Vagina (tissue), 2 donors: ENCODE measurements around the gene PTGFRN. TPM values are rescaled to one million over a fixed set of nuclear protein-coding genes. Genes with fewer than 3 reads are reported as not detected.

Source experiments
- DNase-seq, 2 donors: peaks; one replicate each; pipeline ENCODE4 v3.0.0-alpha.2; 2017; ENCODE audit errors: extremely low spot score in 2 of 2
- H3K27ac ChIP-seq: fragments of 200-600 bp; sonication (generic); one replicate; pipeline ENCODE4 v1.5.1; 2019
- H3K27me3 ChIP-seq: fragments of 200-600 bp; sonication (generic); one replicate; pipeline ENCODE4 v1.5.1; 2019
- H3K36me3 ChIP-seq, 2 donors: fragments of 200-600 bp; sonication (generic); one replicate each; pipeline ENCODE4 v1.5.1; 2017 to 2019
- H3K4me1 ChIP-seq: fragments of 200-600 bp; sonication (generic); one replicate; pipeline ENCODE4 v1.5.1; 2019
- H3K4me3 ChIP-seq, 2 donors: fragments of 200-600 bp; sonication (generic); 1 replicate in 1 of 2; 2 replicates in 1 of 2; pipeline ENCODE4 v1.5.1; 2016 to 2019
- H3K9me3 ChIP-seq: fragments of 200-600 bp; sonication (generic); one replicate; pipeline ENCODE4 v1.5.1; 2019
- CTCF ChIP-seq, 3 experiments: fragments of 450-650 bp in 2 of 3; fragments of 200-600 bp in 1 of 3; sonication (generic) in 1 of 3; IDR thresholded peaks; one replicate each; pipeline ENCODE4 v1.5.1; 2017 to 2019; ENCODE audit warnings: antibody characterized with exemption in 3 of 3, mild to moderate bottlenecking in 2 of 3, moderate library complexity in 2 of 3
- POLR2A ChIP-seq, 2 donors: fragments of 450-650 bp; IDR thresholded peaks; one replicate each; pipeline ENCODE4 v1.6.1; 2017; ENCODE audit warnings: antibody characterized with exemption in 2 of 2, mild to moderate bottlenecking in 2 of 2, moderate library complexity in 2 of 2
- POLR2AphosphoS5 ChIP-seq, 2 donors: sonication (generic); formaldehyde crosslinking; IDR thresholded peaks; one replicate each; pipeline ENCODE4 v1.9.0; 2017; ENCODE audit warnings: antibody characterized with exemption in 2 of 2, mild to moderate bottlenecking in 2 of 2, low read depth in 1 of 2; ENCODE audit not compliant: insufficient read depth in 1 of 2
- intact Hi-C: fragments of 100-400 bp; cut with DNase I; formaldehyde crosslinking; loops from one replicate; pipeline ENCODE4 v1.15.1; 2023
- total RNA-seq: library from RNA; depleted of rRNA; stranded (reverse); fragments of >200 nt; gene quantifications from one replicate; pipeline ENCODE4 v1.2.3, GENCODE V29; 2016

PTGFRN gene
- total RNA-seq, 1 donor from 2014 or later: 52.8 TPM

GRCh38 chr1:116880917-116881316 lies 28.8 kb upstream of the PTGFRN start:
- Histone ChIP-seq H3K4me3 (no peak overlapping the region), H3K27ac (no peak overlapping the region), H3K4me1 (peaks cover 30% of the 10 kb centered on the region), H3K9me3 (no peaks in the 10 kb centered on the region), H3K36me3 (no peaks in the 10 kb centered on the region), H3K27me3 (no peaks in the 10 kb centered on the region)
- intact Hi-C loops: no loop called here
- DNase-seq: no peak
- TF ChIP-seq POLR2AphosphoS5 (IDR thresholded peaks at IDR 0.05; ENCODE audit: insufficient read depth in 1 of 2, low read depth in 1 of 2): no peak
- TF ChIP-seq POLR2A (IDR thresholded peaks at IDR 0.05): no peak
- no peak for TF ChIP-seq CTCF (IDR thresholded peaks at IDR 0.05)

DNA sequence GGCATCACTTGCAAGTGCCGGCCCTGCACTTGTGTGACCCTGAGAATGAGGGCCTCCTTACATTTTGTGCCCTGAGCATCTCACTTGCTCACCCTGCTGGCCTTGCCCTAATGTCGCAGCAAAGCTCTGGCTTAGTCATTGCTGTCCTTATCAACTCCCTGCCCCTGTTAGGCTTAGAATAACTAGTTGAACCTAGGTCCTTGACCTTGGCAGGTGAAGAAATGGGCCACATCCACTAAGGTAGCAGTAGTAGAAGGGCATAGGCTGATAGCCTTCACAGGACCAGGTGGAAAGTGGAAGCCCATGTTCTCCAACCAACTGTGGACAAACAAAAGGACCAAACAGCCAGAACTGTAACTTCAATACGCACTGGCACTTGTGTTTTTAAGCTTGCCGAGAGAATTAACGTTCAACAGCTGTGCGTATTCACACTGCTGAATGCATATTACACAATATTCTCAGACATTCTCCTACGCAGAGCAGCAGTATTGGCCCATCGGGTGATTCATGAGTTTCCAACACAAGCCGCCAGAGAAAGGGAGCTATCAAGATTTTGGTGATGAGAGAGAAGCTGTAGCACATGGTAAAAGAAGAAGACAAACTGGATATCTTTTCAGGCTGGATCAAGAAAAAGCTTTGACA lies 27.7 kb upstream of the PTGFRN start:
- intact Hi-C loops: no loop called here
- Histone ChIP-seq H3K36me3 (no peaks in the 10 kb centered on the region), H3K4me3 (no peak overlapping the region), H3K27me3 (no peaks in the 10 kb centered on the region), H3K4me1 (peaks cover 26% of the 10 kb centered on the region), H3K9me3 (no peaks in the 10 kb centered on the region), H3K27ac (peak overlapping the region; percentile 51)
- DNase-seq: peak in 1 of 2 donors; percentile 96
- TF ChIP-seq POLR2A (IDR thresholded peaks at IDR 0.05) (no peak), CTCF (IDR thresholded peaks at IDR 0.05) (no peak), POLR2AphosphoS5 (IDR thresholded peaks at IDR 0.05; ENCODE audit: insufficient read depth in 1 of 2, low read depth in 1 of 2) (peak; percentile 33 to 86)

DNA sequence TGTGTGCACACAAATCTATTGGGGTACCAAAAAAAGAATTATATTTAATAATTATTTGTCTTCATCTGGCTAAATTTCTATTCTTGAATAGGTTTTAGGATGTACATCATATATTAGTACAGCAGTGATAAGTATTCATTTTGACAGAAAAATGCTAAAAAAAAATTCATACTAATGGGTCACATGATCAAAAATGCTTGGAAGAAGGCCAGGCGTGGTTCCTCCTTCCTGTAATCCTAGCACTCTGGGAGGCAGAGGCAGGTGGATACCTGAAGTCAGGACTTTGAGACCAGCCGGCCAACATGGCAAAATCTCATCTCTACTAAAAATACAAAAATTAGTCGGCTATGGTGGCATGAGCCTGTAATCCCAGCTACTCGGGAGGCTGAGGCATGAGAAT lies 26.9 kb upstream of the PTGFRN start:
- H3K27ac ChIP-seq: peak overlapping the region; percentile 51
- intact Hi-C loops: no loop called here
- DNase-seq: no peak
- H3K4me1 ChIP-seq: peaks cover 17% of the 10 kb centered on the region
- H3K9me3 ChIP-seq: no peaks in the 10 kb centered on the region
- no peaks in the 10 kb centered on the region for H3K36me3 ChIP-seq
- H3K27me3 ChIP-seq: no peaks in the 10 kb centered on the region
- H3K4me3 ChIP-seq: no peak overlapping the region
- TF ChIP-seq CTCF (IDR thresholded peaks at IDR 0.05) (no peak), POLR2AphosphoS5 (IDR thresholded peaks at IDR 0.05; ENCODE audit: insufficient read depth in 1 of 2, low read depth in 1 of 2) (no peak), POLR2A (IDR thresholded peaks at IDR 0.05) (no peak)

- intact Hi-C loops: no loop called here
- no peak for DNase-seq
- no peaks in the 10 kb centered on the region for H3K4me1 ChIP-seq
- H3K27me3 ChIP-seq: no peaks in the 10 kb centered on the region
- no peaks in the 10 kb centered on the region for H3K9me3 ChIP-seq
- H3K36me3 ChIP-seq: no peaks in the 10 kb centered on the region
- TF ChIP-seq POLR2AphosphoS5 (IDR thresholded peaks at IDR 0.05; ENCODE audit: insufficient read depth in 1 of 2, low read depth in 1 of 2) (peak in 1 of 2 donors; percentile 68), POLR2A (IDR thresholded peaks at IDR 0.05) (no peak), CTCF (IDR thresholded peaks at IDR 0.05) (no peak)
- peak overlapping the region; percentile 43 for H3K27ac ChIP-seq
- H3K4me3 ChIP-seq: no peak overlapping the region
These were observed 23.3 kb upstream of the PTGFRN start for GRCh38 chr1:116886291-116886878.

DNA sequence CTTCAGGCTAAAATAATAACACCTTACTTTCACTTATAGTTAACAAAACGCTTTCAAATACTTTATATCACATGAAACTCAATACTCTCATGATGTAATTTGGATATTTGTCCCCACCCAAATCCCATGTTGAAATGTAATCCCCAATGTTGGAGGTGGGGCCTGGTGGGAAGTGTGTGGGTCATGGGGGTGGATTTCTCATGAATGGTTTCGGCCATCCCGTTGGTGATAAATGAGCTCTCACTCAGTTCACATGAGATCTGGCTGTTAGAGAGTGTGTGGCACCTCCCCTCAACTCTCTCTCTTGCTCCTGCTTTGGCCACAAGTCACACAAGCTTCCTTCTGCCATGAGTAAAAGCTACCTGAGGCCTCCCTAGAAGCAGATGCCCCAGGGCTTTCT lies 22.5 kb upstream of the PTGFRN start:
- intact Hi-C loops: no loop called here
- TF ChIP-seq POLR2A (IDR thresholded peaks at IDR 0.05) (no peak), POLR2AphosphoS5 (IDR thresholded peaks at IDR 0.05; ENCODE audit: insufficient read depth in 1 of 2, low read depth in 1 of 2) (no peak), CTCF (IDR thresholded peaks at IDR 0.05) (no peak)
- Histone ChIP-seq H3K9me3 (no peaks in the 10 kb centered on the region), H3K27ac (peak overlapping the region; percentile 43), H3K4me1 (peaks cover 8% of the 10 kb centered on the region), H3K4me3 (no peak overlapping the region), H3K27me3 (no peaks in the 10 kb centered on the region), H3K36me3 (no peaks in the 10 kb centered on the region)
- DNase-seq: no peak
